Effector memory CD4-positive, alpha-beta T cell (primary cell): ENCODE measurements around the gene OLFML2A.
A peak's percentile ranks its signal among the peaks of the same experiment; 100 is the strongest.

Experiments
- DNase-seq, 3 donors: peaks; one replicate each; pipeline ENCODE4 v3.0.0-alpha.2; 2020
- H3K27ac ChIP-seq: 2 replicates; pipeline ENCODE4 v1.7.0; 2013; ENCODE audit warnings: mild to moderate bottlenecking, low read length, moderate library complexity; ENCODE audit not compliant: insufficient read depth, poor library complexity, severe bottlenecking
- H3K27me3 ChIP-seq: replicated peaks from 2 replicates; pipeline ENCODE4 v1.7.0; 2013; ENCODE audit warnings: mild to moderate bottlenecking, low read length; ENCODE audit not compliant: insufficient read depth, control insufficient read depth, poor library complexity, severe bottlenecking
- H3K36me3 ChIP-seq: 2 replicates; pipeline ENCODE4 v1.7.0; 2013; ENCODE audit warnings: mild to moderate bottlenecking, low read length, moderate library complexity; ENCODE audit not compliant: control insufficient read depth, insufficient read depth
- H3K4me1 ChIP-seq: 2 replicates; pipeline ENCODE4 v1.7.0; 2013; ENCODE audit warnings: low read length, mild to moderate bottlenecking; ENCODE audit not compliant: control insufficient read depth, insufficient read depth, poor library complexity, severe bottlenecking
- H3K4me3 ChIP-seq: 2 replicates; pipeline ENCODE4 v1.7.0; 2013; ENCODE audit warnings: low read length, low read depth, mild to moderate bottlenecking; ENCODE audit not compliant: insufficient read depth, poor library complexity, severe bottlenecking
- H3K9me3 ChIP-seq: 2 replicates; pipeline ENCODE4 v1.7.0; 2013; ENCODE audit warnings: mild to moderate bottlenecking, low read length, moderate library complexity; ENCODE audit not compliant: control insufficient read depth

Gene OLFML2A

GRCh38 chr9:124858330-124859046, 81.6 kb downstream of the OLFML2A start:
- no peaks in the 10 kb centered on the region for H3K9me3 ChIP-seq
- no peak overlapping the region for H3K27ac ChIP-seq
- H3K36me3 ChIP-seq: peaks cover 47% of the 10 kb centered on the region
- H3K4me3 ChIP-seq: no peak overlapping the region
- no peak for DNase-seq
- H3K27me3 ChIP-seq: no peaks in the 10 kb centered on the region
- H3K4me1 ChIP-seq: peaks cover 14% of the 10 kb centered on the region

GRCh38 chr9:124859803-124860581, 83.1 kb downstream of the OLFML2A start:
- DNase-seq: no peak
- Histone ChIP-seq H3K9me3 (no peaks in the 10 kb centered on the region), H3K27me3 (no peaks in the 10 kb centered on the region), H3K27ac (peak overlapping the region; percentile 87), H3K36me3 (peaks cover 47% of the 10 kb centered on the region), H3K4me1 (peaks cover 14% of the 10 kb centered on the region), H3K4me3 (no peak overlapping the region)

DNA sequence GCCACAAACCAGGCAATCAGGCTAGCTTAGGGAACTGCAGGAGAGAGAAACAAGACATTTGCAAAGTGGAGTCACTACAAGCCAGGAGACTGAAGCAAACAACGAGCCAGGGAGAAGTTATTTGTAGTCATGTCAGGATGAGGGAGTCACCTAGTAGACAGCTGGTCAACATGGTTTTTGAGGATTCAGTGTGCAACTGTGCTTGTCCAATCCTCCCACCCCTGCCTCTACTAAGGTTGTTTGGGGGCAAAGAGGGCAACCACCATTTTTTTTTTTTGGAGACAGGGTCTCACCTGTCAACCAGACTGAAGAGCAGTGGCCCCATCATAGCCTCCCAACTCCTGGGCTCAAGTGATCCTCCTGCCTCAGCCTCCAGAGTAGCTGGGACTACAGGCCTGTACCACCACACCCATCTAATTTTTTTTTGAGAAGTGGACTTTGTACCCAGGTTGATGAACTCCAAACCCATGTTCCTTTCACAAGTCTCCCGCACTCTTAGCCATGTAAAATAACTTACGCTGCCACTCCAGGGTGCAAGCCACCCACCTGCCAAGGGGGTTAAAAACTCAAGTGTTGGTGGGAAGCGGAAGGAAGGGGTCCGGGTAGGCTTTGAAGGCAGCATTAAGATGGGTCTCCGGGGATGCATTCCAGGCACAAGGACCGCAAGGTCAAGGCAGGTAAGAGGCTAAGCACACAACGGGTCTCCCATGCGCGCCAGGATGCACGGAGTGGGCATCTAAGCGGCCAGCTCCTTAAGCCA, 83.8 kb downstream of the OLFML2A start:
- H3K27me3 ChIP-seq: no peaks in the 10 kb centered on the region
- H3K36me3 ChIP-seq: peaks cover 47% of the 10 kb centered on the region
- peaks cover 14% of the 10 kb centered on the region for H3K4me1 ChIP-seq
- H3K4me3 ChIP-seq: peak overlapping the region; percentile 74
- no peak for DNase-seq
- peak overlapping the region; percentile 87 for H3K27ac ChIP-seq
- H3K9me3 ChIP-seq: no peaks in the 10 kb centered on the region

- Histone ChIP-seq H3K27me3 (no peaks in the 10 kb centered on the region), H3K27ac (peak within 1 kb of the TSS; percentile 87), H3K4me1 (peaks cover 14% of the 10 kb centered on the region), H3K9me3 (no peaks in the 10 kb centered on the region), H3K36me3 (peaks cover 44% of the 10 kb centered on the region), H3K4me3 (peak within 1 kb of the TSS; percentile 74)
- DNase-seq: peak; percentile 88 to 93 (median 92)
Observed at GRCh38 chr9:124861342-124862229, 84.7 kb downstream of the OLFML2A start, which contains the start of the genes ARPC5L and RPL35. TSS of gene ARPC5L (plus strand) at chr9:124862130. CDS start at chr9:124869291, 7,161 bp downstream. TSS of gene RPL35 (minus strand) at chr9:124861957. CDS start at chr9:124861912, 45 bp downstream.

DNA sequence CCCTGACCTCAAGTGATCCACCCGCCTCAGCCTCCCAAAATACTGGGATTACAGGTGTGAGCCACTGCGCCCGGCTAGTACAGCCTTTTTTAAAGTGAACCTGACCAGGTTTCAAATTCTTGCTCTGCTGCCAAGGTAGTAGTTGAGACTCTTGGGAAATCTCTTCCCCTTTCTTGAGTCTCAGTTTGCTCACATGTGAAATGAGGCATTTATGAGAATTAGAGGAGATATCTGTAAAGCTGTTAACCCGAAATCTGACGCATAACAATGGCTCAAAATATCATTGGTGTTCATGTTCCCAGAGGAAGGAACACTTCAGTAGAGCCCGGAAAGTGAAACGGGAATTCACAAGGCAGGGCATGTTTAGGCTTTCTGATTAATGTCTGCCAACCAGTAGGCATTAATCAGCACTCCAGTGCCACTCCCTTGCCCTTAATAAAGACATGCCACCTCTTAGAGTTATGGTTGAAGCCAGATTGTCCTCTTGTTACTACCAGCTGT, 86.5 kb downstream of the OLFML2A start:
- no peak overlapping the region for H3K27ac ChIP-seq
- no peaks in the 10 kb centered on the region for H3K9me3 ChIP-seq
- no peak for DNase-seq
- peaks cover 26% of the 10 kb centered on the region for H3K36me3 ChIP-seq
- peaks cover 21% of the 10 kb centered on the region for H3K4me1 ChIP-seq
- no peak overlapping the region for H3K4me3 ChIP-seq
- H3K27me3 ChIP-seq: no peaks in the 10 kb centered on the region
